AG04449 (cell line): Measurements from ENCODE around the gene PDCD4.

Experiments used
- CTCF ChIA-PET: fragments of 350-600 bp; formaldehyde crosslinking; extraction: SDS; loops from one replicate; lab custom pipeline; 2021; ENCODE audit warnings: antibody characterized with exemption; lab: Yijun Ruan, JAX
- POLR2A ChIA-PET: fragments of 400-600, 350-600 bp; formaldehyde crosslinking; extraction: SDS; loops from one replicate; lab custom pipeline; 2020; ENCODE audit warnings: antibody characterized with exemption, inconsistent platforms; lab: Yijun Ruan, JAX
- DNase-seq: peaks from one replicate; pipeline ENCODE4 v3.0.0-alpha.2; 2010; ENCODE audit warnings: low read depth, low spot score
- H3K4me3 ChIP-seq: 2 replicates; pipeline ENCODE4 v1.5.1; 2011; ENCODE audit warnings: low read depth, mild to moderate bottlenecking, control low read depth, low read length
- TF ChIP-seq, protein P1 (sequence below): IDR thresholded peaks from one replicate; pipeline ENCODE4 v1.5.1; 2011; ENCODE audit warnings: mild to moderate bottlenecking, moderate library complexity, low read length, control low read depth, inconsistent platforms; ENCODE audit not compliant: insufficient read depth; ENCODE audit errors: missing control alignments

The PDCD4 gene

DNA sequence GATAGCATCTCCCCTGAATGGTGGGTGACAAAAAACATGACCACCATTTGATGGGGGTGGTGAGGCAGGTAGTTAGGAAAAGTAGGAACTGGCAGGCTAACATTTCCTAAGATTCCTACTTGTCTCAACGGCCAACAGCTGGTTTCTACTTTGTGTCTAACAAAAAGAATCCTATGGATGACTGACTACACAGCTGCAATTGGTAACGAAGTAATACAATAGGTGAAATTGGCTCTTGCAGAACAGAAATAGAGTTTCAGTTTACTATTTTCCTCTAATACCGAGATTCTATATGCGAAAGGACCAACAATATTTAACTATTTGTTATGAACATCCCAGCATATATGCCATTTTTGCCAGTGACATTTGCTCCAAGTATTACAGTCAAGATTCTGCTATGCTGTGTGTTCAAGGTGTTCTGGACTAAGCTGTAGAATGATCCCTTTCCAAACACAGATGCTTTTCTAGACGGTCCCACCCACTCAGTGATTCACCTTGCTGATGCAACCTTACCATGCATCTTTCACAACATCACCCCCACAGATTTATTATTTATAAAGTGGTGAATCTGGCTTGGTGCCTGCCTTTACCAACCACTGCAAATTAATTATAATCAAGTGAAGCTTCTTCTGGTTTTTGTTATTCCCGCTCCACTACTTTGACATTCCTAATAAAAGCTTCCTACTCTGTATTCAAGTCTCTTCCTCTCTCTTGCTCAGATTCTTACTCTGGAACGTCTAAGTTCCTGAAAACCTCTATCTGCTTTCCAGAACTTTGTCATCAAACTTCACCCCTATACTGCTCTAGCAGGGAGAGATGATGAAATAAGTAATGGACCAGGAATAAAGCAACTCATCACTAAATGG is 30.5 kb downstream of the PDCD4 start:
- ChIA-PET POLR2A (interaction anchor here (0.8 to 1.8 kb wide), 3 partner anchors 10 to 17 kb away, joined by 3 to 6 read pairs (median 3); partner anchors contain the start of genes BBIP1 and SHOC2), CTCF (interaction anchor here (1.0 to 3.2 kb wide), 5 partner anchors 9 to 25 kb away, joined by 3 to 18 read pairs (median 3); no protein-coding TSS in a partner anchor)
- no peak overlapping the region for H3K4me3 ChIP-seq
- TF ChIP-seq, protein P1, sequence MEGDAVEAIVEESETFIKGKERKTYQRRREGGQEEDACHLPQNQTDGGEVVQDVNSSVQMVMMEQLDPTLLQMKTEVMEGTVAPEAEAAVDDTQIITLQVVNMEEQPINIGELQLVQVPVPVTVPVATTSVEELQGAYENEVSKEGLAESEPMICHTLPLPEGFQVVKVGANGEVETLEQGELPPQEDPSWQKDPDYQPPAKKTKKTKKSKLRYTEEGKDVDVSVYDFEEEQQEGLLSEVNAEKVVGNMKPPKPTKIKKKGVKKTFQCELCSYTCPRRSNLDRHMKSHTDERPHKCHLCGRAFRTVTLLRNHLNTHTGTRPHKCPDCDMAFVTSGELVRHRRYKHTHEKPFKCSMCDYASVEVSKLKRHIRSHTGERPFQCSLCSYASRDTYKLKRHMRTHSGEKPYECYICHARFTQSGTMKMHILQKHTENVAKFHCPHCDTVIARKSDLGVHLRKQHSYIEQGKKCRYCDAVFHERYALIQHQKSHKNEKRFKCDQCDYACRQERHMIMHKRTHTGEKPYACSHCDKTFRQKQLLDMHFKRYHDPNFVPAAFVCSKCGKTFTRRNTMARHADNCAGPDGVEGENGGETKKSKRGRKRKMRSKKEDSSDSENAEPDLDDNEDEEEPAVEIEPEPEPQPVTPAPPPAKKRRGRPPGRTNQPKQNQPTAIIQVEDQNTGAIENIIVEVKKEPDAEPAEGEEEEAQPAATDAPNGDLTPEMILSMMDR, result no peak
- no peak for DNase-seq

DNA sequence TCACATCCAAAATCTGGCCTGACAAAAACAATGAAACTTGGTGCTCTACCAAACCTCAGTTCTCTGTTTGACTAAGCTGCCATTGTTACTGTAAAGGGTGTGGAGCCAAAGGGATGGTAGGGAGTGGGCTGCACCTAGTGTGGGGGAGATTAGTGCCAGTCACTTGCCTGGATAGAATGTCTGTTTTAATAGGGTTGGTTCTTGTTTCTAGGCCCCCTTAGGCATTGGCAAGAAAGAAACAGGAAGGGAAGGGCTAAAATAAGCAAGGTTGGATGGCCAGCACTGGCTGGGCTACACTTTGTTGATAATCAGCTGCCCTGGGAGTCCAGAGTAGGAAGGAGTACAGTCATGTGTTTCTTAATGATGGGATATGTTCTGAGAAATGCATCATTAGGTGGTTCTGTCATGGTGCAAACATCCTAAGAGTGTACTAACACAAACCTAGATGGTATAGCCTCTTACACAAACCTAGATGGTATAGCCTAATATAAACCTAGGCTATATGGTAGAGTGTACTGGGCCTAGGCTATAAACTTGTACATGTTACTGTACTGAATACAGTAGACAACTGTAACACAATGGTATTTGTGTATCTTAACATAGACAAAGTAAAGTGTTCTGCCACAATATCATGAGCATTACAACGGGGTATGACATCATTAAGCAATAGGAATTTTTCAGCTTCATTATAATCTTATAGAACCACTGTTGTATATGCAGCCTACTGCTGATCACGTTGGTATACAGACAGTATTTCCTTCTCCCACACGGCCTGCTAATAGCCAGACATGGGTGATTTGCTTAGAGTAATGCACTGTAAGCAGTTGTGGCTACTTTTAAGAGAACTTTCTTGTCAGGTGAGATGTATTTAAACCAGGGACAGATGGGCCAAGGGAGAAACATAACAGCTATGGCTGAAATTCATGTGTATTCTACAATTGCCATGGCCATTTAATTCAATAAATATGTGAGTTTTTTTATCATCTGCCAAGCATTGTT is 31.9 kb downstream of the PDCD4 start:
- no peak overlapping the region for H3K4me3 ChIP-seq
- CTCF ChIA-PET, result interaction anchor here (1.0 to 3.2 kb wide), 4 partner anchors 8 to 14 kb away, joined by 3 to 18 read pairs (median 3); no protein-coding TSS in a partner anchor
- no peak for DNase-seq
- TF ChIP-seq, protein P1, result no peak
- POLR2A ChIA-PET, result interaction anchor here (0.9 to 1.8 kb wide), 2 partner anchors 9 to 14 kb away, joined by 3 to 6 read pairs; no protein-coding TSS in a partner anchor

DNA sequence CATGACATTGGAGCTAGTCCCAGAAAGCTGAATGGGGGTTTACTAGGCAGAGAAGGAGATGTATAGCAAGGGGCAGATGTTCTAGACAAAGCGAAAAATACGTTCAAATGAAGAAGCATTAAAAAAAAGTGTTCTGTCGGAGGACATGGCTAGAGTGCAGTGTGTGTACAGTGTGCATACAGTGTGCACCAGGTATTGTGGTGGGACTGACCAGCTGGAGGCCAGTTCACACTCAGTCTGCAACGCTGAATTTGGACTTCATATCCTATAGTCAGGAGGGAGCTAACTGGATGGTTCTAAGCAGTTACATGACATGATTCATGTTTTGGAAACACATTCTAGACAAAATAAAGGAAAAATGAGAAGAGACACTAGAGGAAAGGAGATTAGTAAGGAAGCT is 38.4 kb downstream of the PDCD4 start:
- TF ChIP-seq, protein P1, result no peak
- DNase-seq, result no peak
- H3K4me3 ChIP-seq, result no peak overlapping the region
- ChIA-PET CTCF (interaction anchor here (1.8 to 5.0 kb wide), 2 partner anchors 16 to 164 kb away, joined by 11 to 26 read pairs; no protein-coding TSS in a partner anchor), POLR2A (interaction anchor here (1.2 kb wide), 1 partner anchor 162 kb away, joined by 3 read pairs; no protein-coding TSS in a partner anchor)

DNA sequence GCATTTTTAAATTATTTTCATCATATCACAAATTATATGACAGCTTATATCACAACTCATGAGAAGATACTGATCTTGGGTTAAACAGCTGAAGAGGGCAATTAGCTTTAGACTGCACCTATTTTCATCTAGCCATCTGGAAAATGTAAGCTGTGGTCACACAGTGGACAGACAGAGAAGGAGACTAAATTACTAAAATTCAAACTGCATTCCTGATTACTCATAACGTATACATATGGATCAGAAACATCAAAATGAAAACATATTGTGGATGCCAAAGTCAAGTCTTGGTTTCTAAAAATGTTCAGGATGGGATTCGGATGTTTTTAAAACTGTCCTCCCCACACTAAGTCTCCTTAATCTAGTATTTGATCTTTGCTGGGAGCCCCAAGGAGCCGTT is 40.6 kb downstream of the PDCD4 start:
- H3K4me3 ChIP-seq, result no peak overlapping the region
- DNase-seq, result peak; percentile 70
- CTCF ChIA-PET, result interaction anchor here (0.7 to 5.0 kb wide), 3 partner anchors 18 to 302 kb away, joined by 3 to 26 read pairs (median 4); no protein-coding TSS in a partner anchor
- TF ChIP-seq, protein P1, result no peak
- POLR2A ChIA-PET, result interaction anchor here (0.6 to 1.5 kb wide), 3 partner anchors 10 to 609 kb away, joined by 3 to 6 read pairs (median 4); partner anchors contain the start of gene PDCD4

DNA sequence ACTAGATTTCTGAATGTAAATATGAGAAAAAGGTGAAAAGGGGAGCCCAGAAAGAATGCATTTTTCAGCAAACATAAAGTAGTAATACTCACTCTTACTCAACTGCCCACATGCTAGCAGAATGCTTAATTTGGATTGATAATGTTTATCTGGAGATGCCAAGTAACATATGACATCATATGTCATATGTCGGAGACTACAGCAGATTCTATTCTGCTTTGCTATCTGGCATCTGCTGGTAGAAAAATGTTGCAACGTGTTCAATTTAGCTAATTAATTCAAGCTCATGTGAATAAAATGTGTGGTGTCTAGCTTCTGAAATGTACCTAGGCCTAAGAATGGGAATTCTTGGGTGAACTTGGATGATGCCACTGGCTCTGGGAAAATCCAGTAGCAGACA is 42.7 kb downstream of the PDCD4 start:
- DNase-seq, result no peak
- ChIA-PET POLR2A (no interaction called here), CTCF (interaction anchor here (0.8 to 5.0 kb wide), 2 partner anchors 20 to 304 kb away, joined by 3 to 26 read pairs; no protein-coding TSS in a partner anchor)
- no peak overlapping the region for H3K4me3 ChIP-seq
- TF ChIP-seq, protein P1, result no peak
